Mucosa of descending colon (tissue), 3 donors: ENCODE measurements around the gene ARL15. TPM values are rescaled to one million over a fixed set of nuclear protein-coding genes. Genes with fewer than 3 reads are reported as not detected.

Experiments
- ATAC-seq: fragments of 200-7000 bp; cut with Tn5 transposase; one replicate; pipeline ENCODE4 v1.9.1; 2020; ENCODE audit warnings: mild to moderate bottlenecking, moderate library complexity
- DNase-seq, 3 donors: peaks; one replicate each; pipeline ENCODE4 v3.0.0-alpha.2; 2020
- H3K36me3 ChIP-seq: fragments of 200-600 bp; one replicate; pipeline ENCODE4 v1.8.0; 2021; ENCODE audit warnings: low read depth, mild to moderate bottlenecking
- H3K4me1 ChIP-seq: fragments of 200-600 bp; one replicate; pipeline ENCODE4 v1.8.0; 2021; ENCODE audit warnings: low read depth, mild to moderate bottlenecking
- H3K4me3 ChIP-seq: fragments of 200-600 bp; one replicate; pipeline ENCODE4 v1.8.0; 2021; ENCODE audit warnings: mild to moderate bottlenecking
- H3K9me3 ChIP-seq: fragments of 200-600 bp; one replicate; pipeline ENCODE4 v1.8.0; 2021; ENCODE audit warnings: mild to moderate bottlenecking
- intact Hi-C, 2 donors: fragments of 100-400 bp; cut with DNase I in 1 of 2; cut with micrococcal nuclease in 1 of 2; formaldehyde crosslinking; loops; one replicate each; pipeline versions ENCODE4 v1.11.0 to v1.11.1; 2022; cut with DNase I, micrococcal nuclease
- total RNA-seq, 3 donors: library from RNA; stranded (reverse); fragmentation: NEBNext Ultra II Directional in 2 of 3; extraction: Animal tissue kit (Norgen Biotek cat#: 25700) in 2 of 3; gene quantifications; one replicate each; pipeline versions ENCODE4 v1.2.1 to v1.2.4, GENCODE V29; 2021 to 2023
- TF ChIP-seq, protein P1 (sequence below): fragments of 200-600 bp; IDR thresholded peaks from one replicate; pipeline ENCODE4 v1.8.0; 2022; ENCODE audit warnings: antibody characterized with exemption, mild to moderate bottlenecking
- donor health status: DM: no; HTN: no; CAD: no; lungs with moderate emphysema.
- donor health status: DM: no; HTN: no; CAD: no.
- donor health status: DM: no; HTN: yes; CAD: no.

Gene ARL15
- total RNA-seq, 3 donors from 2014 or later = 21.2 to 34.8 (median 30.1) TPM

DNA sequence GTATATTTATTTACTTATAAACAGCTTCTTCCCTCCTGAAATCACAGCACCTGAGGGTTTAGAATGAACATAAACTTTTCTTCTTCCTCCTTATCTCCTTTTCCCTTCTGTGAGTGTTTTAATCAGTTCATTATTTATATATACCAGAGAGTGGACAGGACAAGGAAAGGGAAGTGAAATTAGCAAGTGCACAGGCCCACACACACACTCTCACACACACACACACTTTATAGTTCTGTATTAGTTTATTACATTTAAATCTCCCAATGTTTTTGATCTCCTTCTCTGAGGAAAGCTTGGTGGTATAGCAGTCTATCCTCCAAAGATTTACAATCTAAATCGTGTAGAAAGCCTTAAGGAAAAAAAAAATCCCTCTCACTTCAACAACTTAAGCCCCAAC is 396.4 kb downstream of the ARL15 start:
- intact Hi-C loops = no loop called here
- ATAC-seq (no peak), DNase-seq (no peak)
- Histone ChIP-seq H3K9me3 (no peaks in the 10 kb centered on the region), H3K36me3 (no peaks in the 10 kb centered on the region), H3K4me3 (no peak overlapping the region), H3K4me1 (no peaks in the 10 kb centered on the region)
- TF ChIP-seq, protein P1, sequence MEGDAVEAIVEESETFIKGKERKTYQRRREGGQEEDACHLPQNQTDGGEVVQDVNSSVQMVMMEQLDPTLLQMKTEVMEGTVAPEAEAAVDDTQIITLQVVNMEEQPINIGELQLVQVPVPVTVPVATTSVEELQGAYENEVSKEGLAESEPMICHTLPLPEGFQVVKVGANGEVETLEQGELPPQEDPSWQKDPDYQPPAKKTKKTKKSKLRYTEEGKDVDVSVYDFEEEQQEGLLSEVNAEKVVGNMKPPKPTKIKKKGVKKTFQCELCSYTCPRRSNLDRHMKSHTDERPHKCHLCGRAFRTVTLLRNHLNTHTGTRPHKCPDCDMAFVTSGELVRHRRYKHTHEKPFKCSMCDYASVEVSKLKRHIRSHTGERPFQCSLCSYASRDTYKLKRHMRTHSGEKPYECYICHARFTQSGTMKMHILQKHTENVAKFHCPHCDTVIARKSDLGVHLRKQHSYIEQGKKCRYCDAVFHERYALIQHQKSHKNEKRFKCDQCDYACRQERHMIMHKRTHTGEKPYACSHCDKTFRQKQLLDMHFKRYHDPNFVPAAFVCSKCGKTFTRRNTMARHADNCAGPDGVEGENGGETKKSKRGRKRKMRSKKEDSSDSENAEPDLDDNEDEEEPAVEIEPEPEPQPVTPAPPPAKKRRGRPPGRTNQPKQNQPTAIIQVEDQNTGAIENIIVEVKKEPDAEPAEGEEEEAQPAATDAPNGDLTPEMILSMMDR = no peak

DNA sequence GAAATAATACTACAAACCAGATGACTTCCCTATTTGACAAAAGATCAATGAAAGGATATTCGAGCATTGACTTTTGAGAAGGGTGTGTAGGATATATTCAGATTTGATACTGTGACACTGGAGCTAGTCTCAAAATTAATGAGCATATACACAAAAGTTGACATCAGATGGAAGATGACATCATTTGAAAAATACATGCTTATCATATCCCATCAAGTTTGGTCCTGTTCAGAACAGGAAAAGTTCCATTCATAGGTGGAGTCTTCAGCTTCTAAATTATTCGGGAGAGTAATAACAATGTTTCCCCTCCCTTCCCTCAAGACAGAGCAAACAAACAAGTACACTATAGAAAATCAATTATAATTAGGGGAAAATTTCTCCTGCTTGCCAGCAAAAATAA is 401.6 kb downstream of the ARL15 start:
- TF ChIP-seq, protein P1 = no peak
- Histone ChIP-seq H3K9me3 (no peaks in the 10 kb centered on the region), H3K4me1 (no peaks in the 10 kb centered on the region), H3K4me3 (no peak overlapping the region), H3K36me3 (no peaks in the 10 kb centered on the region)
- no peak for DNase-seq
- no peak for ATAC-seq
- intact Hi-C loops = no loop called here

DNA sequence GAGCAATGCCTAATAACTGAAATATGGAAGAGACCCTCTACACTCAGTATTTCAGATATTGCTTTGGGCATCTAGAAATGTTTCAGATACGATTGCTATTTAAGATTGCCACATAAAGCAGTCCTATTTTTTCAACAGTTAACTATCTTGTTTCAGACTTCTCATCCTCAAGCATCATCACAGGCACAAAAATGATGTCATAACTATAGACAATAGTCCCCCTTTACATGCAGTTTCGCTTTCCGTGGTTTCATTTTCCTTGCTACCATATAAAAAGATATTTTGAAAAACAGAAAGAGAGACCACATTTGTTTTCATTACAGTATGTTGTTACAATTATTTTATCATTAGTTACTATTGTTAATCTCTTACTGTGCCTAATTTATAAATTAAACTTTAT is 402.5 kb downstream of the ARL15 start:
- ATAC-seq = no peak
- Histone ChIP-seq H3K9me3 (no peaks in the 10 kb centered on the region), H3K36me3 (no peaks in the 10 kb centered on the region), H3K4me1 (no peaks in the 10 kb centered on the region), H3K4me3 (no peak overlapping the region)
- TF ChIP-seq, protein P1 = no peak
- intact Hi-C loops = no loop called here
- no peak for DNase-seq

DNA sequence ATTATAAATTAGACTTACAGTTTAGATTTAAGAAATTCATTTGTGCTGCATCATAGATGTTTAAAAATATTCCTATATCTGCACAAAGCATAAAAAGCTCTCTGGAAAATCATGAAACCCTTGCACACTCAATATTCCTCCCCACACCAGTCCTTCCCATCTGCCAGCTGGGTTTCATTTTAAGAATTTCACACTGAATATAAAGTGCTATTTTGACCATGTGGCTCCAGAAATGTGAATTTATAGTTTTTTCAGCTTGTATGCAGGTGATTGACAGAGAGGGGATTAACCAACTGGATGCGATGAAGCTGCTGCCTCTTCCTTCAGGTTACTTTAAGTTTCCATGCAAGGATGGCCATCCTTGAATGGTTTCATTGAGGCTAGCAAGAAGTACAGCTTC is 403.6 kb downstream of the ARL15 start:
- no peaks in the 10 kb centered on the region for H3K9me3 ChIP-seq
- TF ChIP-seq, protein P1 = no peak
- intact Hi-C loops = no loop called here
- ATAC-seq (no peak), DNase-seq (no peak)
- H3K4me1 ChIP-seq = no peaks in the 10 kb centered on the region
- no peaks in the 10 kb centered on the region for H3K36me3 ChIP-seq
- H3K4me3 ChIP-seq = no peak overlapping the region

DNA sequence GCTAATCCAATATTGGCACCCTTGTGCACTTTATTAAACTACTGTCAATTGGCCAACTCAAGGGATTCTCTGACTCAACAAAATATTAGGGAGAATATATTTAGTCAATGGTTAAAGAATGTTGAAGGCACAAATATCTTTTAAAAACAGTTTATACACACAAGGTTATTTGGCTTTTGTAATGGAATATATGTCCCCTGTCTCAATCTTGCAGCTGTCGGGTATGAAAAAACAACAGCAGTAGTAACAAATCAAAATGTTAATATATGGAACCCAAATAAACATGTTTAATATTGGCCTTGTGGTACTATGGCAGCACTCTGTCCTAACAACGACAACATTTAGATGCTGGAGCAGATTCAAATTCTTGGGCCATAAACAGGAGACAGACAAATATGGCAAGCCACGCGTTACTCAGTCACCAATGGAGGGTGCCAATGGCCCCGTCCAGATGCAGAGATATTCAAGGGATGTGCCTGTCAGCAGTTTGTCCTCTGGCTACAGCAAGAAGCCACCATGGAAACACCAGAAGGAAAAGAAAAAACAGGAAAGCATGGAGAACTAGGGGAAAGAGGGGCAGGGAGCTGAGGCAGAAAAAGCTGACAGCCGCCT is 408.0 kb downstream of the ARL15 start:
- H3K4me1 ChIP-seq = no peaks in the 10 kb centered on the region

More for the DNA sequence above, 408.0 kb downstream of the ARL15 start:
- intact Hi-C loops = no loop called here
- DNase-seq (no peak), ATAC-seq (no peak)
- H3K36me3 ChIP-seq = no peaks in the 10 kb centered on the region
- H3K4me3 ChIP-seq = no peak overlapping the region
- H3K9me3 ChIP-seq = no peaks in the 10 kb centered on the region
- TF ChIP-seq, protein P1 = no peak
